GM18519 (cell line): ENCODE measurements around the gene EFR3B.
"Not testable (repeated sequence)": the region's sequence is repeated elsewhere in the genome, so short reads cannot be mapped to it uniquely, and the experiment has no call there.

Experiments
- ATAC-seq: cut with Tn5 transposase; IDR thresholded peaks from one replicate; pipeline ENCODE4 v1.9.1; 2021; ENCODE audit warnings: mild to moderate bottlenecking, moderate library complexity; ENCODE audit not compliant: unreplicated experiment, low FRiP score

EFR3B gene

GRCh38 chr2:25102352-25102751 lies 60.5 kb downstream of the EFR3B start:
- ATAC-seq, result not testable (repeated sequence)

GRCh38 chr2:25103287-25103871 lies 61.5 kb downstream of the EFR3B start:
- no peak for ATAC-seq

- ATAC-seq, result no peak
Measured at GRCh38 chr2:25104736-25105135, 62.9 kb downstream of the EFR3B start.

- no peak for ATAC-seq
Measured at GRCh38 chr2:25105336-25106085, 63.6 kb downstream of the EFR3B start.

GRCh38 chr2:25109822-25110221 lies 67.9 kb downstream of the EFR3B start:
- ATAC-seq, result no peak

- no peak for ATAC-seq
Measured at GRCh38 chr2:25112113-25112512, 70.2 kb downstream of the EFR3B start.

GRCh38 chr2:25115249-25115883 lies 73.5 kb downstream of the EFR3B start:
- ATAC-seq, result no peak

GRCh38 chr2:25115902-25116301 lies 74.0 kb downstream of the EFR3B start:
- no peak for ATAC-seq

GRCh38 chr2:25116956-25117355 lies 75.1 kb downstream of the EFR3B start:
- ATAC-seq, result no peak

GRCh38 chr2:25119263-25119662 lies 77.4 kb downstream of the EFR3B start:
- ATAC-seq, result no peak

- ATAC-seq, result no peak
Measured at GRCh38 chr2:25122367-25122766, 80.5 kb downstream of the EFR3B start.

- ATAC-seq, result no peak
Measured at GRCh38 chr2:25123682-25124081, 81.8 kb downstream of the EFR3B start.

GRCh38 chr2:25125189-25125588 lies 83.3 kb downstream of the EFR3B start:
- no peak for ATAC-seq

- ATAC-seq, result no peak
Measured at GRCh38 chr2:25125976-25126375, 84.1 kb downstream of the EFR3B start.

GRCh38 chr2:25127071-25127470 lies 85.2 kb downstream of the EFR3B start:
- ATAC-seq, result not testable (repeated sequence)

GRCh38 chr2:25127646-25128045 lies 85.8 kb downstream of the EFR3B start:
- no peak for ATAC-seq

GRCh38 chr2:25129901-25130520 lies 88.1 kb downstream of the EFR3B start:
- ATAC-seq, result no peak

- no peak for ATAC-seq
Measured at GRCh38 chr2:25131253-25131566, 89.3 kb downstream of the EFR3B start.

- no peak for ATAC-seq
Measured at GRCh38 chr2:25131567-25132298, 89.9 kb downstream of the EFR3B start.

GRCh38 chr2:25132299-25132635 lies 90.4 kb downstream of the EFR3B start:
- no peak for ATAC-seq

GRCh38 chr2:25132693-25133092 lies 90.8 kb downstream of the EFR3B start:
- ATAC-seq, result no peak
